H9 (cell line): Measurements from ENCODE around the gene RANBP17. TPM values are rescaled to one million over a fixed set of nuclear protein-coding genes. Genes with fewer than 3 reads are reported as not detected.

ENCODE experiments used
- DNase-seq: peaks from one replicate; pipeline ENCODE4 v3.0.0-alpha.2; 2017
- H2AFZ ChIP-seq: one replicate; pipeline ENCODE4 v1.6.1; 2013; ENCODE audit warnings: mild to moderate bottlenecking, low read length, control low read depth, moderate library complexity
- H2AK5ac ChIP-seq: 2 replicates; pipeline ENCODE4 v1.6.1; 2013; ENCODE audit warnings: low read length, control low read depth, mixed read lengths; ENCODE audit not compliant: insufficient read length
- H2BK120ac ChIP-seq: one replicate; pipeline ENCODE4 v1.6.1; 2013; ENCODE audit warnings: low read depth, mild to moderate bottlenecking, low read length, control low read depth, inconsistent platforms; ENCODE audit not compliant: poor library complexity, severe bottlenecking
- H2BK12ac ChIP-seq: 2 replicates; pipeline ENCODE4 v1.6.1; 2013; ENCODE audit warnings: low read length, control low read depth, mixed read lengths, low read depth; ENCODE audit not compliant: insufficient read length
- H2BK15ac ChIP-seq: 2 replicates; pipeline ENCODE4 v1.6.1; 2013; ENCODE audit warnings: low read depth, low read length, control low read depth
- H2BK20ac ChIP-seq: one replicate; pipeline ENCODE4 v1.6.1; 2013; ENCODE audit warnings: low read depth, mild to moderate bottlenecking, low read length, control low read depth, inconsistent platforms; ENCODE audit not compliant: poor library complexity, severe bottlenecking
- H2BK5ac ChIP-seq: 2 replicates; pipeline ENCODE4 v1.6.1; 2013; ENCODE audit warnings: low read length, control low read depth, mixed read lengths; ENCODE audit not compliant: insufficient read length
- H3K14ac ChIP-seq: 2 replicates; pipeline ENCODE4 v1.6.1; 2013; ENCODE audit warnings: low read length, control low read depth; ENCODE audit not compliant: insufficient read depth
- H3K18ac ChIP-seq: 2 replicates; pipeline ENCODE4 v1.6.1; 2013; ENCODE audit warnings: low read depth, mild to moderate bottlenecking, mixed read lengths, low read length, control low read depth; ENCODE audit not compliant: insufficient read length
- H3K23ac ChIP-seq: 2 replicates; pipeline ENCODE4 v1.6.1; 2013; ENCODE audit warnings: low read length, control low read depth, mixed read lengths, low read depth; ENCODE audit not compliant: insufficient read length
- H3K23me2 ChIP-seq: 2 replicates; pipeline ENCODE4 v1.6.1; 2013; ENCODE audit warnings: low read depth, mild to moderate bottlenecking, mixed read lengths, low read length, control low read depth; ENCODE audit not compliant: insufficient read length, poor library complexity, severe bottlenecking
- H3K27ac ChIP-seq: 2 replicates; pipeline ENCODE4 v1.5.1; 2013; ENCODE audit warnings: low read length, control low read depth, mixed read lengths, low read depth; ENCODE audit not compliant: insufficient read length
- H3K27me3 ChIP-seq: 2 replicates; pipeline ENCODE4 v1.6.1; 2013; ENCODE audit warnings: low read length, control low read depth, inconsistent platforms; ENCODE audit not compliant: insufficient read depth
- H3K4ac ChIP-seq: 2 replicates; pipeline ENCODE4 v1.6.1; 2013; ENCODE audit warnings: low read depth, mild to moderate bottlenecking, control low read depth, inconsistent platforms, low read length, moderate library complexity
- H3K4me1 ChIP-seq: 2 replicates; pipeline ENCODE4 v1.6.1; 2013; ENCODE audit warnings: low read length, control low read depth, inconsistent platforms; ENCODE audit not compliant: insufficient read depth
- H3K4me2 ChIP-seq: 2 replicates; pipeline ENCODE4 v1.6.1; 2013; ENCODE audit warnings: low read length, control low read depth, mixed read lengths; ENCODE audit not compliant: insufficient read length, insufficient read depth
- H3K56ac ChIP-seq: 2 replicates; pipeline ENCODE4 v1.6.1; 2013; ENCODE audit warnings: low read depth, mild to moderate bottlenecking, mixed read lengths, low read length, control low read depth; ENCODE audit not compliant: insufficient read length
- H3K79me1 ChIP-seq: 2 replicates; pipeline ENCODE4 v1.6.1; 2013; ENCODE audit warnings: low read depth, mild to moderate bottlenecking, moderate library complexity, low read length, control low read depth, inconsistent platforms; ENCODE audit not compliant: insufficient read depth, poor library complexity, severe bottlenecking
- H3K79me2 ChIP-seq: 2 replicates; pipeline ENCODE4 v1.6.1; 2013; ENCODE audit warnings: low read length, control low read depth, inconsistent platforms; ENCODE audit not compliant: insufficient read depth
- H3K9ac ChIP-seq: 2 replicates; pipeline ENCODE4 v1.6.1; 2013; ENCODE audit warnings: low read length, control low read depth, mixed read lengths; ENCODE audit not compliant: insufficient read length; ENCODE audit errors: extremely low read depth
- H3K9me3 ChIP-seq: one replicate; pipeline ENCODE4 v1.6.1; 2013; ENCODE audit warnings: low read depth, low read length, inconsistent platforms; ENCODE audit not compliant: control insufficient read depth
- H3T11ph ChIP-seq: one replicate; pipeline ENCODE4 v1.6.1; 2013; ENCODE audit warnings: mild to moderate bottlenecking, low read length, control low read depth, inconsistent platforms
- H4K20me1 ChIP-seq: one replicate; pipeline ENCODE4 v1.6.1; 2013; ENCODE audit not compliant: control insufficient read depth, insufficient read length, insufficient read depth
- H4K5ac ChIP-seq: 2 replicates; pipeline ENCODE4 v1.6.1; 2013; ENCODE audit warnings: low read depth, mild to moderate bottlenecking, mixed read lengths, low read length, control low read depth; ENCODE audit not compliant: insufficient read length
- H4K8ac ChIP-seq: replicated peaks from 2 replicates; pipeline ENCODE4 v1.6.1; 2013; ENCODE audit warnings: low read length, control low read depth, mixed read lengths, low read depth; ENCODE audit not compliant: insufficient read length
- H4K91ac ChIP-seq: 2 replicates; pipeline ENCODE4 v1.6.1; 2013; ENCODE audit warnings: low read depth, mild to moderate bottlenecking, moderate library complexity, mixed read lengths, low read length, control low read depth; ENCODE audit not compliant: insufficient read length
- H3K27ac Mint-ChIP-seq, 3 experiments: 2 replicates in 2 of 3; 3 replicates in 1 of 3; pipeline ENCODE4 v1.8.0; 2020 to 2021; ENCODE audit warnings: mixed read lengths in 3 of 3, mild to moderate bottlenecking in 1 of 3, moderate library complexity in 1 of 3
- H3K27me3 Mint-ChIP-seq: 2 replicates; pipeline ENCODE4 v1.8.0; 2021; ENCODE audit warnings: low read depth, mild to moderate bottlenecking, moderate library complexity, mixed read lengths
- H3K36me3 Mint-ChIP-seq, 3 experiments: 2 replicates in 2 of 3; 3 replicates in 1 of 3; pipeline ENCODE4 v1.8.0; 2020 to 2021; ENCODE audit warnings: low read depth in 3 of 3, mixed read lengths in 3 of 3; ENCODE audit not compliant: insufficient read depth in 1 of 3
- H3K4me1 Mint-ChIP-seq, 2 experiments: 2 replicates each; pipeline ENCODE4 v1.8.0; 2020; ENCODE audit warnings: mixed read lengths in 2 of 2
- H3K4me3 Mint-ChIP-seq, 2 experiments: 2 replicates in 1 of 2; 3 replicates in 1 of 2; pipeline ENCODE4 v1.8.0; 2020 to 2021; ENCODE audit warnings: mild to moderate bottlenecking in 2 of 2, mixed read lengths in 2 of 2, moderate library complexity in 1 of 2
- H3K9me3 Mint-ChIP-seq, 2 experiments: 2 replicates in 1 of 2; 3 replicates in 1 of 2; pipeline ENCODE4 v1.8.0; 2020; ENCODE audit warnings: mild to moderate bottlenecking in 2 of 2, mixed read lengths in 2 of 2, moderate library complexity in 1 of 2
- WGBS: extraction: QIAGEN DNeasy Blood & Tissue Kit; methylation state at CpG from one replicate; pipeline ENCODE4 v1.1.7; 2013; ENCODE audit warnings: missing lambda C conversion rate, low lambda C conversion rate, mixed read lengths; ENCODE audit not compliant: insufficient read length; ENCODE audit errors: extremely low coverage; 5-methylcytosine and 5-hydroxymethylcytosine counted together
- total RNA-seq: library from RNA; stranded (reverse); gene quantifications from 2 replicates; pipeline ENCODE4 v1.2.1, GENCODE V29; 2021
- TF ChIP-seq, protein P1 (sequence below): fragments of 200-600 bp; sonication (generic); conservative IDR thresholded peaks from 3 replicates; pipeline ENCODE4 v1.8.0; 2021; ENCODE audit warnings: antibody characterized with exemption, mild to moderate bottlenecking

RANBP17 gene
- total RNA-seq, 1 experiment from 2014 or later, result 16.5 TPM

DNA sequence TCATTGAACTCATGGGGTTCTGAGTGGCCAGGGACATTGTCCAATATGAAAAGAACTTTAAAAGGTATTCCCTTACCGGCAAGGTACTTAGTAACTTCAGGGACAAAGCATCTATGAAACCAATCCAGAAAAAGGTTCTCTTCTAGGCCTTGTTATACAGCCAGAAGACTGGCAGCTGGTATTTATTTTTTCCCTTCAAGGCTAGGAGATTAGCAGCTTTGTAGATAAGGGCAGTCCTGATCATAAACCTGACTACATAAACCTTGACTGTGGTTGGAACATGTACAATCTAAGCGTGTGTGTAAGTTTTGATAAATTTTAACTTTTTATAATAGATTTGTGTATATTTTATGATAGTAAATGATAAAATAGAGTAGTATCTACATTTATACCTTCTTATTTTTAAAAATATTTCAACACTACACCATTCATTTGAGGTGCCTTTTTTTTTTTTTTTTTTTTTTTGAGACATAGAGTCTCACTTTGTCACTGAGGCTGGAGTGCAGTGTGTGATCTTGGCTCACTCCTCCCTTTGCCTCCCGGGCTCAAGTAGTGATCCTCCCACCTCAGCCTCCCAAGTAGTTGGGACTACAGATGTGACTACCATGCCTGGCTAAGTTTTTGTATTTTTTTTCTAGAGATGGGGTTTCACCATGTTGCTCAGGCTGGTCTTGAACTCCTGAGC is 24.5 kb downstream of the RANBP17 start:
- Mint-ChIP-seq H3K4me1 (peaks cover 2 to 3% of the 10 kb centered on the region in 2 experiments; a peak in 1 of 4 replicates), H3K4me3 (no peak overlapping the region), H3K27ac (no peak overlapping the region), H3K9me3 (no peaks in the 10 kb centered on the region), H3K36me3 (peaks cover 0 to 6% (median 0%) of the 10 kb centered on the region in 3 experiments; a peak in 4 of 7 replicates), H3K27me3 (no peaks in the 10 kb centered on the region)
- Histone ChIP-seq H3K14ac (no peak overlapping the region), H2AK5ac (no peak overlapping the region), H3K56ac (no peak overlapping the region), H4K91ac (no peak overlapping the region), H3T11ph (no peak overlapping the region), H3K4ac (no peak overlapping the region), H3K27ac (no peak overlapping the region), H3K23me2 (no peaks in the 10 kb centered on the region), H3K79me2 (no peaks in the 10 kb centered on the region), H3K9ac (no peak overlapping the region), H3K4me1 (no peaks in the 10 kb centered on the region), H3K4me2 (no peak overlapping the region), H2BK12ac (no peak overlapping the region), H2BK20ac (no peak overlapping the region), H3K79me1 (no peaks in the 10 kb centered on the region), H2AFZ (no peak overlapping the region), H3K27me3 (no peaks in the 10 kb centered on the region), H2BK15ac (no peak overlapping the region), H3K23ac (no peak overlapping the region), H2BK120ac (no peak overlapping the region), H2BK5ac (no peak overlapping the region), H3K9me3 (no peaks in the 10 kb centered on the region), H3K18ac (no peak overlapping the region), H4K8ac (no peak overlapping the region), H4K20me1 (no peaks in the 10 kb centered on the region), H4K5ac (no peak overlapping the region)
- TF ChIP-seq, protein P1, sequence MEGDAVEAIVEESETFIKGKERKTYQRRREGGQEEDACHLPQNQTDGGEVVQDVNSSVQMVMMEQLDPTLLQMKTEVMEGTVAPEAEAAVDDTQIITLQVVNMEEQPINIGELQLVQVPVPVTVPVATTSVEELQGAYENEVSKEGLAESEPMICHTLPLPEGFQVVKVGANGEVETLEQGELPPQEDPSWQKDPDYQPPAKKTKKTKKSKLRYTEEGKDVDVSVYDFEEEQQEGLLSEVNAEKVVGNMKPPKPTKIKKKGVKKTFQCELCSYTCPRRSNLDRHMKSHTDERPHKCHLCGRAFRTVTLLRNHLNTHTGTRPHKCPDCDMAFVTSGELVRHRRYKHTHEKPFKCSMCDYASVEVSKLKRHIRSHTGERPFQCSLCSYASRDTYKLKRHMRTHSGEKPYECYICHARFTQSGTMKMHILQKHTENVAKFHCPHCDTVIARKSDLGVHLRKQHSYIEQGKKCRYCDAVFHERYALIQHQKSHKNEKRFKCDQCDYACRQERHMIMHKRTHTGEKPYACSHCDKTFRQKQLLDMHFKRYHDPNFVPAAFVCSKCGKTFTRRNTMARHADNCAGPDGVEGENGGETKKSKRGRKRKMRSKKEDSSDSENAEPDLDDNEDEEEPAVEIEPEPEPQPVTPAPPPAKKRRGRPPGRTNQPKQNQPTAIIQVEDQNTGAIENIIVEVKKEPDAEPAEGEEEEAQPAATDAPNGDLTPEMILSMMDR, result no peak
- no peak for DNase-seq
- no CpG with 5 or more reads among the region's 3 CpGs for WGBS
